SKM-1 (cell line): ENCODE measurements around the gene PKD2L1.
"Not testable (repeated sequence)": the region's sequence is repeated elsewhere in the genome, so short reads cannot be mapped to it uniquely, and the experiment has no call there.

Experiments
- DNase-seq: peaks from one replicate; lab custom pipeline; 2025; ENCODE audit not compliant: unreplicated experiment; lab: John Stamatoyannopoulos, UW

The PKD2L1 gene

DNA sequence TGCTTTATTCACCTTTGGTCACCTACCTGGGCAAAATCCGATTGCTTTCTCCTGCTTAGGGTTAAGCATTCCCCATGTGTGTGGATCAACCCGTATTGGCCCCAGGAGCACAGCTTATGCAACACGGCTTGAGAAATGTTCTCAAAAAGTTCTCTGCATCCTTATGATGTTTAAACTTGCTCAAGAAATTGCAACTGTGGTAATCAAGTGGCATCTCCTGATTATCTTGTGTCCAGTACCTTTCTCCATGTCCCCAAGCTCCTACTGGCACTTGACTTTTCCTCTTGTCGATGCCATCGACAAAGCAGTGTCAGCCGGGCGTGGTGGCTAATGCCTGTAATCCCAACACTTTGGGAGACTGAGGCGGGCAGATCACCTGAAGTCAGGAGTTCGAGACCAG lies 4.7 kb upstream of the PKD2L1 start:
- DNase-seq: no peak

DNA sequence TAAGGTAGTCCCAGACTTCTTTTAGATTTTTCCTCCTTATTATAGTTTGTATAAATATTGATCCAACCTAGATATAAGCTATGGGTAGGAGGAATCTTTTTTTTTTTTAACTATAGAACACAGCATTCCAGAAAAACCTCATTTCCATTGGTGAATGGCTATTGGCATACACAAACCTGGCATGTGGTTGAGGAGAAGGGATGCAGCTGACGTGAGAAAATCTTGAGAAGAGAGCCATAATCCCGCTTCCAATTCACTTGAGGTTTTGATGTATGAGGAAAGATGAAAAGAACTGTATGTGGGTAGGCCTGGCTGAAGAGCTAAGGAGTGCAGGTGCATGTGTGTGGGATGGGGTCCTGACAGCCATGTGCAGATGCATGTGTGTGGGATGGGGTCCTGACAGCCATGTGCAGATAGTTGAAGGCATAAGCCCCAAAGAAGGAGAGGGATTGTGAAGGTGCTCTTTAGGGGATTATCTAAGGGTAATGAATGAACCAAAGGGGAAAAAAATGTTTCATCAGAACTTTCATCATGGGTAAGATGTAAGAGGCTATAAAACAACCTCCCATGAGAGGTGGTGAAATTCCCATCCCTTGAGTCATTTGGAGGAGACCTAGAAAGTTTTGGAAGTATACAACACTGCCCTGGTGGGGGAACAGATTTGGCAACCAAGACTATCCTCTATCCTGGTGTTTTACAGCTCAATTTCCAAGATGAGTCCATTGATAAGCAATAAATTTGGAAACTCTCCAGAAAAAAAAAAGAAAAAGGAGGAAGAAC lies 3.8 kb upstream of the PKD2L1 start:
- DNase-seq: no peak

DNA sequence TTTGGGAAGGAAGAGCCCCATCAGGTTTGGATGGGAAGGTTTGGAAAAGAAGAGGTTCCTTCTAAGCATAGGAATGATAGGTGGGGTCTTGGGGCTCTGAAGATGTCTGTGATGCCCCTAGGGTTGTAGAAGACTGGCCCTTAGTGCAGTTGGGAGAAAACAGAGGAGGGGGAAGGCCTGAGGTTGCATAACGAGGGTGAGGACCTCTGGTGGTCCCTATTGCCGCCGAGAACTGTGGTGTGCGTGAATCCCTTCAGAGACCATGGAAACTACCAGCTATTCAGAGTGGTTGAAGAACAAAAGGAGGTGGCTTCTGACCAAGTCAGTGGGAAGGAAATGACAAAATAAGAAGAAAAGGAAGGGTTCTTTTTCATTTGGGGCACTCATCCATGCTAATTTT lies 3.1 kb upstream of the PKD2L1 start:
- no peak for DNase-seq

DNA sequence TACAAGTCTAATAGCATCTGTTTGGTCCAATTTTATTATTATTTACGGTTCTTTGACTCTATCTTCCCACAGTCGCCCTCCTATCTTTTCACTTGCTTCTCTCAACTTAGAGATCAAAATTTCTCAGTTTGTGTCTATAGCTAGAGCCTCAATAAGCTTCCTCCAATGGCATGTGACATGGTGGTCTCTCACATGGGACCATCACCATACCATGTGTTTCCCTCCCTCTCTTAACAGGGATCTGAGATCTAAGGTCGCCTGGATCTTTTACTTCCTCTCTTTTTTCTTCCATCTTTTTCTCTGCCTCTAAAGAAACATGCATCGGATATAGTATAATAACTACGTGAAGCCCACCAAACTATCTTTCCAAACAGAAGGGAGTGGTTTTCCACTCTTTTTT lies 1.8 kb downstream of the PKD2L1 start:
- no peak for DNase-seq

GRCh38 chr10:100327718-100328009 lies 2.4 kb downstream of the PKD2L1 start:
- DNase-seq: no peak

DNA sequence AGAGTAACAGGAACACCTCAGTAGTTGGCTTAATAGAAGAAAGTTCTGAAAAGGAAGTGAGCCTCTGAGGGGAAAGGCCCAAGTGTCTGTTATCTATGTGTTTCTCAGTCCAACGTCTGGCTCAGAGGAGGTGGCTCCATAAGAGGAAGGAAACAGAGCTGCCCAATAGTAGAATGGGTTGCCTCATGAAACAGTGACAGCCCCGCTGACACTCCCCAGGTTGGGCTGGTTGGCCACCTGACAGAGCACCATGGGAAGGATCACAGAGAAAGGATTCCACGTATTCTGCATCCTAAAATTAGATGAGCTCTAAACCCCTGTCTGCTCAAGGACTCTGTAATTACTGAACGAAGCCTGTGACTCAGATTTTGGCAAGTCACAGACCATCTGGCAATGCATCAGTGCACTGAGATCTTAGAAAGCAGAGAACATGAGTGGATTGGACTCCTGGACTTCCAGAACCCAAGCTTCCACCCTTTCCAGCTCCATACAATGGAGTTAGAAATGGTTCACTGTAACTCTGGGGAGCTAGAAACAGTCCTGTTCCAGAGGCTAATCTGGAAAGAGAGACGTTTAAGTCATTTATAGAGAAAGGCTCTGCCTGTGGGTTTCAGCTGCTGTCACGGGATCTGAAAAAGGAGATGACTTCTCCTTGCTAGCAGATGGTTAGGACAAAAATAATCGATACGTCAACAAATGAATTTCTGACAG lies 2.9 kb downstream of the PKD2L1 start:
- DNase-seq: peak; percentile 87

DNA sequence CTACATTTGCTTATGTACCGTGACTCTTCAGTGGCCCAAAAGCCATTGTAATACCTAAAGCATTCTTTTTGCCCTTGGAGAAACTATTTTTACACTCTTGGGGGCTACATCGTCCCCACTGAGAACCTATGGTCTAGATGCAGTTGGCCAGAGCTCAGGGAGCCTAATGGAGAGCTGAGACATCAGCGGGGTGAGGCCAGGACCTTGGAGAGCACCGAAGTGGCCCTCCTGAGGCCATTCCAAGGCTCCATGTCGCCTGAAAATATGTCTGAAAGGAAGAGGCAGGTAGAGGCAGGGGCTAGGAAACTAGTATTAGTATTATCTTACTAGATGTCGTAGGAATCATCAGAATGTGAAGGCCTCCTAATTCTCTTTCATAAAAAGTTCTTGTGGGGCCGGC lies 4.9 kb downstream of the PKD2L1 start:
- no peak for DNase-seq

- no peak for DNase-seq
Measured at GRCh38 chr10:100319707-100320402, 10.2 kb downstream of the PKD2L1 start.

DNA sequence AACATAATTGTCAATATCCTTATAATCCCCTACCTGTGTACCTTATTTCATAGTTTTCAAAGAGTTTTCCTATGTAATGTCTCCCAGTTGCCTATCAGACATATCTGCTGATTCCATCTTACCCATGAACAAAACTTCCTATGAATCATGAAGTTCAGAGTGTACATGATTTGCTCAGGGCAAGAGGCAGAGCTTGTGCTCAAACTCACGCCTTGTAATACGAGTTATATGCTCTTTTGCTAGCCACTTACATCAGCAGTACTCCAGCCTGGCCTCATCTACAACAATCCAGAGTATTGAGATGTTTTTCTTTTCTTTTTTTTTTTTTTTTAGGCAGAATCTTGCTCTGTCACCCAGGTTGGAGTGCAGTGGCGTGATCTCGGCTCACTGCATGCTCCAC lies 11.8 kb downstream of the PKD2L1 start:
- no peak for DNase-seq

- no peak for DNase-seq
Measured at GRCh38 chr10:100315615-100316014, 14.4 kb downstream of the PKD2L1 start.

DNA sequence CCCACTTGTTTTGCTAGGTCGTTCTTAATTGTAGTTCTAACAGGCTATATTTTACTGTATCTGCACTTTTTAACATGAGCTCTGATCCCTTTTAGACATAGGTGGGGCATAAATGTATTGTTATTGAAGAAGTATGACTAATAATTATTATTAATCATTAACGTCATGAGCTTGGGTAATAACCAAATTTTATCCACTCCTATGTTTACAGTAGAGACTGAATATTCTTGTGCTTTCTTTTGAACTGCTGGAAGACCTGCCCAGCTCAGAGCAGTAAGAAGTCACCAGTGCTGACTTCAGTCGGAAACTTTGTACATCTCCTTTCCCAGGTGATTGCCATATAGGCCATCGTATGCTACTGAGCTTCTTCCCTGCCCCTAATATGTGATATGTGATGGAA lies 18.7 kb downstream of the PKD2L1 start:
- DNase-seq: no peak

DNA sequence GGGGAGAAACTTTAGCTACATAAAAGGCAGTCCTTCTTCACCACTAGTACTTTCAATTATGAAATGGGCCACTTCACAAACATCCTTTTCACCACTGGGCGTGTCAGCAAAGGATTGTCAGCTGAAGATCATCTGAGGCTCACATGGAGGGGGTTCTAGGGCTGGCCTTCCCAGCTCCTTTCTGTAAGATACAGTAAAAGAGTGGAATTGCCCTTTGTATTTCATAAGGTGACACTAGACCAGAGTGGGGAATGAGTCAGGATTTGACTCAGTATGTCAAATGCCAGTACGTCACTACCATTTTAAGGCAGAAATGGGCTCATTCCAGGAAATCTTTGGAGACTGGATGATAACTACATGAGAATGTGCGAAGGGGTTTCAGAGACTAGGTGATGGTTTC lies 22.3 kb downstream of the PKD2L1 start:
- DNase-seq: no peak

DNA sequence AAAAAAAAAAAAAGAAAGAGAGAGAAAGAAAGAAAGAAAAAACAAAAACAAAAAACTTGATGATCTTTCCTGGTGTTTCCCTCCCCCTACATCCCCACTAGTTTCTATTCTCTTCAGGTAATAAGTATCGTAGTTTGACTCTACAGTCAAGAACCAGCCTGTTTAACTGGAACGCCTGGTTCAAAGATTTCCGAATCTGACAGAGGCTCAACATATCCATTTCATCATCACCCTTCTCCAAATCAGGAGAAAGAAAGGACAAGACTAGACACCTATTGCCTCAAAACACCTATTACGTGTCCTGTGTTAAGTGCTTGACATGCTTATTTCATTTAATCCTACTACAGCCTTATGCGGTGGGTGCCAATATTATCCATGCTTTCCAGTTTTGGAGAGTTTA lies 23.2 kb downstream of the PKD2L1 start:
- no peak for DNase-seq

DNA sequence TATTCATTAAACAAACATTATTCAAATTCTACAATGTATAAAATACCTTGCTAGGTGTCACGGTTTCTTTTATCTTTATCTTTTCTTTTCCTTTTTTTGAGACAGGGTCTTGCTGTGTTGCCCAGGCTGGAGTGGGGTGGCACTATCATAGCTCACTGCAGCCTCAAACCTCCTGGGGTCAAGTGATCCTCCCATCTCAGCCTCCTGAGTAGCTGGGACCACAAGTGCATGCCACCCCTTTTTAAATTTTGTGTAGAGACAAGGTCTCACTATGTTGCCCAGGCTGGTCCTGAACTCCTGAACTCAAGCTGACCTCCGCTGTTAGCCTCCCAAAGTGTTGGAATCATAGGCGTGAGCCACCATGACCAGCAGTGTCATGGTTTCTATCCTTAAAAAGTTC lies 25.6 kb downstream of the PKD2L1 start:
- no peak for DNase-seq

- no peak for DNase-seq
Measured at GRCh38 chr10:100303724-100304319, 26.2 kb downstream of the PKD2L1 start.

DNA sequence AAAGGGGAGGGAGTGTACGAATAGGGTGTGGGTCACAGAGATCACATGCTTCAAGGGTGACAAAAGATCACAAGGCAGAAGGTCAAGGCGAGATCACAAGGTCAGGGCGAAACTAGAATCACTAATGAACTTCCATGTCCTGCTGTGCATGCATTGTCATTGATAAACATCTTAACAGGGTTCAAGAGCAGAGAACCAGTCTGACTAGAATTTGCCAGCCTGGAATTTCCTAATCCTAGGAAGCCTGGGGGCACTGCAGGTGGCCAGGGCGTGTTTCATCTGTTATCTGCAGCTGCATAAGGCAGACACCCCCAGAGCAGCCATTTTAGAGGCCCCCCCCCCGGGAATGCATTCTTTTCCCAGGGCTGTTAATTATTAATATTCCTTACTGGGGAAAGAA lies 28.9 kb downstream of the PKD2L1 start:
- not testable (repeated sequence) for DNase-seq

- DNase-seq: no peak
Measured at GRCh38 chr10:100297242-100297641, 32.8 kb downstream of the PKD2L1 start.

DNA sequence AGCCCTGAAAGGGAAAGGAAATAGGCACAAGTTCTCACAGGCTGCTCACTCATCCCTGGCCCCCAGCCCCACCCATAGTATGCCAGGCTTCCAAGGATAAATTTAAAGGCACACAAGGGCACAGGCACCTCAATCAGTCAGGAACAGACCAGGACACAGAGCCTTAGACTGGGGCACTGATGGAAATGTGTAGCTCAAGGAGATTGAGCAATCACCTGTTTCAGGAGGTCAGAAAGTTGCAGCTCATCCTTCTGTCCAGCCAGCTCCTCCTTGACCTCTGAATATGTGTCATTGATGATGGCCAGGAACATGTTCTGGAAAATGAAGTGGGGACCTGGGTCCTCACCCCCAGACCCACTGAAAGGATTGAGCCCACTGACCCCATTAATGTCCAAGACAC lies 37.0 kb downstream of the PKD2L1 start:
- DNase-seq: no peak

GRCh38 chr10:100292300-100292699 lies 37.7 kb downstream of the PKD2L1 start:
- not testable (repeated sequence) for DNase-seq

DNA sequence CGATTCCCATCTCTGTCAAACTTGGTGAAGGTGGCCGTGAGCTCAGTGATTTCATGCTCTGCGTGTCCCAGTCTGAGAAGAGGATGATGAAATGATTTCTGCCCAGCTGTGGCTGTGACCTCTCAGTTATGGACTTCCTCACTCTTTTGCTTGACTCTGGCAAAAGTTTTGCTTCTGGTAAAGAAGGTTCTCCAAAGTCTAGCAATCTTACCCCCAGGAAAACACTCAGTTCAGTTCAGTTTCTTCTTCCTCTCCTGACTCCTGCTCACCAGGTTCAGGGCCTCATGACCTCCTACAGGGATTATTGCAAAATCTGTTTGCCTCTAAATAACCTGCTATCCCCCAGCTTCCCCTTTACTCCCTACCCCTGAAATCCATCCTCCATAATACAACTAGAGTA lies 38.7 kb downstream of the PKD2L1 start:
- peak; percentile 84 for DNase-seq

DNA sequence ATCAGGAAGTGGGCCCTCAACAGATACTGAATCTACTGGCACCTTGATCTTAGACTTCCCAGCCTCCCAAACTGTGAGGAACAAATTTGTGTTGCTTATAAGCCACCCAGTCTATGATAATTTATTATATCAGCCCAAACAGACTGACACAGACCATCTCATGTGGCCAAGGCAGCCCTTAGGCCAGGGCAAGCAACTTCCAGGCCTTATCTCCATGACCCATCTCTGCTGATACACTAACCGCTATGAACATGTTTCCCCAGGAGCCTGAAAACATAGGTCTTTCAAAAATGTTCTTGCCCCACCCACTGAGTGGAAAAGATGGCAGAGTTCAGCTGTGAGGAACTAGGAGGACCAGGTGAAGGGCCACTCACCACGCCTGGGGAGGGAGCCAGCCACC lies 40.4 kb downstream of the PKD2L1 start:
- DNase-seq: no peak

DNA sequence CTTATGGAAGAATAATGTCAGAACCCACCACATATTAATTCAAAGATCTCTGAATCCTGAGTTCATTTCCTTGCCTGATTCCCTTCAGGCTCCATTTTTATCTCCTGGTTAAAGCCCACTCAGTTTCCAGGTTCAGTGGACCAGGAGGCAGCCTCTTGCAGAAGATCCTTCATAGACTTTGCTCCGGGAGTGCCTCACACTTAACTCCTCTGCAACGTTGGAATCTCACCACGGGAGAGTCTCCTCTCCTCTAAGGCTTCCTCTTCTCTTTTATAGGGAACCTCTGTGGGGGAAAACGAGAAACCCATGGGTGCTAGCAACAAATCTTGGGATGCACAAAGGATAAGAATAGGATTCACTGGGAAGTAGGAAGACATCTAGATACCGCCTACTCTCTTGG lies 41.8 kb downstream of the PKD2L1 start:
- DNase-seq: no peak
